ENCODE results near the gene HNRNPDL.

The HNRNPDL gene

GRCh38 chr4:82463221-82463620 is 33.0 kb upstream of the HNRNPDL start:
- no peak for FAIRE-seq
- TF ChIP-seq CTCF (IDR thresholded peaks at IDR 0.05; ENCODE audit: insufficient read depth, missing control alignments): no peak
- DNase-seq (ENCODE audit: insufficient read length, low spot score): no peak

- peak; percentile 25 for FAIRE-seq
- no peak for DNase-seq (ENCODE audit: insufficient read length, low spot score)
- TF ChIP-seq CTCF (IDR thresholded peaks at IDR 0.05; ENCODE audit: insufficient read depth, missing control alignments): peak; percentile 76
These were observed 32.2 kb upstream of the HNRNPDL start for GRCh38 chr4:82462415-82462831.

- FAIRE-seq (no peak), DNase-seq (ENCODE audit: insufficient read length, low spot score) (no peak)
- no peak for TF ChIP-seq CTCF (IDR thresholded peaks at IDR 0.05; ENCODE audit: insufficient read depth, missing control alignments)
These were observed 31.4 kb upstream of the HNRNPDL start for GRCh38 chr4:82461710-82462109.

GRCh38 chr4:82458729-82459128 is 28.5 kb upstream of the HNRNPDL start:
- DNase-seq (ENCODE audit: insufficient read length, low spot score): no peak
- TF ChIP-seq CTCF (IDR thresholded peaks at IDR 0.05; ENCODE audit: insufficient read depth, missing control alignments): no peak
- FAIRE-seq: no peak

- DNase-seq (ENCODE audit: insufficient read length, low spot score): no peak
- FAIRE-seq: no peak
- no peak for TF ChIP-seq CTCF (IDR thresholded peaks at IDR 0.05; ENCODE audit: insufficient read depth, missing control alignments)
These were observed 27.0 kb upstream of the HNRNPDL start for GRCh38 chr4:82457266-82457665.

- no peak for TF ChIP-seq CTCF (IDR thresholded peaks at IDR 0.05; ENCODE audit: insufficient read depth, missing control alignments)
- FAIRE-seq (no peak), DNase-seq (ENCODE audit: insufficient read length, low spot score) (no peak)
These were observed 21.8 kb upstream of the HNRNPDL start for GRCh38 chr4:82452026-82452425.

GRCh38 chr4:82450966-82451755 is 20.9 kb upstream of the HNRNPDL start:
- FAIRE-seq: no peak
- no peak for DNase-seq (ENCODE audit: insufficient read length, low spot score)
- TF ChIP-seq CTCF (IDR thresholded peaks at IDR 0.05; ENCODE audit: insufficient read depth, missing control alignments): no peak
